Ramos (cell line): ENCODE results near the gene DPYSL5.
"Not testable (repeated sequence)": the region's sequence is repeated elsewhere in the genome, so short reads cannot be mapped to it uniquely, and the experiment has no call there.

Experiments used
- in situ Hi-C: fragments of 300-500 bp; cut with MboI; formaldehyde crosslinking; loops from one replicate; pipeline ENCODE4 v1.14.3; 2022; ENCODE audit warnings: low sequenced_read_pairs; ENCODE audit not compliant: unreplicated experiment

Gene DPYSL5

DNA sequence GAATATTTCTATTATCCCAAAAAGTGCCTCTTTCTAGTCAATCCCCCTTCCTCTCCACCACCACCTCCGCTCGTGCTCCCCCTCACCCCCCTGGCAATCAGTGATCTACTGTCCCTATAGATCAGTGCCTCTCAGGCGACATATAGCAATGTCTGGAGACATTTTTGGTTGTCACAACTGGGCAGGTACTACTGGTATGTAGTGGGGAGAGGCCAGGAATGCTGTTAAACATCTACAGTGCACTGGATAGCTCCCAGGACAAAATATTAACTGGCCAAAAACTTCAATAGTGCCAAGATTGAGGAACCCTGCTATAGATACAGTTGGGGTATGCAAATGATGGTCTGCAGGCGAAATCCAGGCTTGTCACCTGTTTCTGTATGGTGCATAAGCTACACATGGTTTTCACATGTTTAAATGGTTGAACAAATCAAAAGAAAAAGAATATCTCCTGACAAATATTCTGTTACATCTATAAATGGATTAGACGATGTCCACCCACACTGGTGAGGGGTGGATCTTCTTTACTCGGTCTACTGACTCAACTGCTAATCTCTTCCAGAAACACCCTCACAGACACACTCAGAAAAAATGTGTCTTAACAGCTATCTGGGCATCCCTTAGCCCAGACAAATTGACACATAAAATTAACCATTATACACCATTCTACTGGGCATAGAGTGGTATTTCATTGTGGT, 25.5 kb downstream of the DPYSL5 start:
- in situ Hi-C loops, result no loop called here

DNA sequence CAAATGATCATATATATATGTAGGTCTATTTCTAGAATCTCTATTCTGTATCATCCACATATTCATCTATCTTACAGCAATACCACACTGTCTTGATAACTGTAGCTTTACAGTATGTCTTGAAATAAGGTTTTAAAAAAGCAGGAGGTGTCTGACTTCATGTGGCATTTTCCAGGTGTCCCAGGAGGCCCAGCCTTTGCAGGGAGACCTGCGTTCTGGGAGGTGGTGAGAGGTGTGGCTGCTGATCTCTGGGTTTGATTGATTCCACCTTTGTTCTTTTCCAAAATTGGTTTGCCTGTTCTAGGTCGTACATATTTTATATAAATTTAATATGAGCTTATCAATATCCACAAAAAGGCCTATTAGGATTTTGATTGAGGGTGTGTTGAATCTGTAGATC, 26.6 kb downstream of the DPYSL5 start:
- in situ Hi-C loops, result no loop called here

DNA sequence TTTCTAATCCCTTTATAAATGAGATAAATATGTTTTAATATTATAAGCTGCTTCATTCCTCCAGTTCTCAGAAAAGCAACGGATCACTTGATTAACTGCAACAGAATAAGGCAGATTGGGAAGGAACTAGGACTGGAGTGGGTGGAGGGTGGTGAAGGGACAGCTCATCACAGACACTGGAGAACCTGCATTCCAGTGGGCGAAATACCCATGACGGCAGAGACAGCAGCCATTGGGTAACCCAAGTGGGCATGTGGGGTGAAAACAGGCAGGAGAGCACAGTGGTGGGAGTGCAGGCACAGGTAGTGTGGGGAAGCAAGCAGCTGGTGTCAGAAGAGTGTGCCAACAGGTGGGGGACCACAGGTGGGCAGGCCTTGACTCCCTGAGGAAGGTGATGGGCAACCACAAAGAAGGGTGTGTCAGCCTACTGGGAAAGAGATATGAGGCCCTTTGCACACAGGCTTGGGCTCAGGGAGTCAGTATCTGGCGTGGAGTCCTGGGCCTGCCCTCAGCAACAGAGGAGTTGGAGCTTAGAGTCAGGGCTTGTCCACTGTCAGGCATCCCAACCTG, 27.2 kb downstream of the DPYSL5 start:
- in situ Hi-C loops, result no loop called here

DNA sequence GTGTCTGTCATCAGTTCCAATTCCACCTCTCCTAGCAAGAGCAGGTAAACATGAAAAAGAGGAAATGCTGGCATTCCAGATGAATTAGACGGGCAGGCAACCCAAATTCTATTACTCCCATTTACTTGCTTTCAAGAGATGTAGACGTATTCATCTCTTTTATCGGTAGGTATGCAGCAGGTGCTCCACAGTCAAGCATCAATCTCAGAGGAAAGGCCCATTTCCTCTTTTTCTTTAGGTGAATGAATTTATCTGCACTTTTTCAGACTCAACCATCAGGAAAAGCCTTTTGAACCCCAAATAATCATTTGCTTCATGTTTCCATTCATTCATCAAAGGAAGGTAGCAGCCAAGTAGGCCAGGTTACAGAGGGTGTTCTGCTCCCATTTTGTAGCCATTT, 27.9 kb downstream of the DPYSL5 start:
- in situ Hi-C loops, result no loop called here

DNA sequence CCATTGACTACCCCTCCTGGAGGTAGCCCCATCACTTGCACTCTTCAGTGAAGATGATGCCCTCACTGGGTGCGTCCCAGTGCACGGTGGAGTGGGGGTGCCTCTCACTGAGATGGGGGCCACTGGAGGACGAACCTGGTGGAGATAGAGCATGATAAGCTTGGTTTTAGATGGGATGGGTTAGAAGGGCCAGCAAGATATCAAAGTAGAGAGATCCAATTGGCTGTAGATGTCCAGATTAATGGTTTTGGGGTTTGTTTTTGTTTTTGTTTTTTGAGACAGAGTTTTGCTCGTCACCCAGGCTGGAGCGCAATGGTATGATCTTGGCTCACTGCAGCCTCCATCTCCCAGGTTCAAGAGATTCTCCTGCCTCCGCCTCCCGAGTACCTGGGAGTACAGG, 28.3 kb downstream of the DPYSL5 start:
- in situ Hi-C loops, result no loop called here

DNA sequence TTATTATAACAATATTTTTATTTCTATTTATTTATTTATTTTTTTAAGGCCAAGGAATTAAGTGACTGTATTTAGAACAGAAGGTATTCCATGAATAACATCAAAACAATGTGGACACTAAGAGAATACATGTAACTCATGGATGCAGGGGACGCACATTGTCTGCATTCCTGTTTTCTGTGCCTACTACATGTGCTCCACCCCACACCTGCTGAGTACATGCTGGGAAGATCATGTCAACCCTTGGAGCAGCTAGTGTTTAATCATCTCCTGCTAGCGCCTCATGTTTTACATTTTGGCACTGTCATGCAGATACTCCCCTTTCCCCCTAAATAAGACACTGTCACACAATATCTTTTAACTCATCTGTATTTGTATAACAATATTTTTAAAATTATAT, 29.3 kb downstream of the DPYSL5 start:
- in situ Hi-C loops, result no loop called here

DNA sequence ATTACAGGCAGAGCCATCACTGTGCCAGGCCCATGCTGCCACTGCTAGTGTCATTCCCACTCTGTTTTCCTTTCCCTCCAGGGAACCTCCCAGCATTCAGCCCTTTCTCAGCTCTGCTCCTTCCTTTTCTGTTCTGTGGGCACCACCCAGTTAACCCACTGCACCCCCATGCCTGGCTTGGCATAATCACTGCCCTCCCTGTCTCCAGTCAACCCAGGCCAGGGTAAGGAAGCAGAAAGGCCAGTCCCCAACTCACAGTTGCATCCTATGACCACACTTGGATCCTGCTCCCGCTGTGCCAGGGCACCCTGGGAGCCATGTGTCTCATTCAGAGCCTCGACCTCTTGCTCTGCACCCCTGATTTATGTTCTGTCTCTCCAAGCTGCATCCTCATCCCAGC, 32.2 kb downstream of the DPYSL5 start:
- in situ Hi-C loops, result no loop called here

DNA sequence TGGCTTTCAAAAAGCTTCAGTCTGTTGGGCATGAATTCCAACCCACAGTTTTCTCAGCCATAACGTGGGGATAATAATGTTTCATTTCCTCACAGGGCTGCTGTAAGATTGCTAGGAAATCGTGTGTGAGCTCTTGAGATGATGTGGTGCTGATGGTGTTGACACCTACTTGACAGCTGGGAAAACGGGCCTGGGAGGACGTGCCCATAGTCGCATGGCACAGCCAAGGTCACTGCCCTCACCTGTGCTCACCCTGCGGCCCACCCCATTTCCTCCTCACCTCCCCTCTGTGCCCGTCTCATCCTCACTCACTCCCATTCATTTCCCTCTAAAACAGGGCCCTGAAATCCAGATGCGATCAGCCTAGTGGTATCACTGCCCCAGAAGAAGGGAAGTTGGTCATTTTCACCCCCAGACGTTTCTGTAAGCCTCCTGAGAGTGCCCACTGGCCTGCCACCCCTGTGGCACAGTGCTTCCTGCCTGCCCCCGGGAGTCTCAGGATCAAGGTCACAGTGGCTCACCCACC, 33.0 kb downstream of the DPYSL5 start:
- in situ Hi-C loops, result no loop called here

DNA sequence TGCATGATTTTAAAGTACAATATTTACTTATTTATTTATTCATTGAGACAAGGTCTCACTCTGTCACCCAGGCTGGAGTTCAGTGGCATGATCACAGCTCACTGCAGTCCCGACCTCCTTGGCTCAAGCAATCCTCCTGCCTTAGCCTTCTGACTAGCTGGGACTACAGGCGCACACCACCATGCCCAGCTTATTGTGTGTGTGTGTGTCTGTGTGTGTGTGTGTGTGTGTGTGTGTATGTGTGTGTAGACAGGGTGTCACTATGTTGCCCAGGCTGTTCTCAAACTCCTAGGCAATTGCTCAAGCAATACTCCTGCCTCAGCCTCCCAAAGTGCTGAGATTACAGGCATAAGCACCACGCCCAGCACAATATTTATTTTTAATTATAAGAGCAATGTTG, 34.3 kb downstream of the DPYSL5 start:
- in situ Hi-C loops, result not testable (repeated sequence)

DNA sequence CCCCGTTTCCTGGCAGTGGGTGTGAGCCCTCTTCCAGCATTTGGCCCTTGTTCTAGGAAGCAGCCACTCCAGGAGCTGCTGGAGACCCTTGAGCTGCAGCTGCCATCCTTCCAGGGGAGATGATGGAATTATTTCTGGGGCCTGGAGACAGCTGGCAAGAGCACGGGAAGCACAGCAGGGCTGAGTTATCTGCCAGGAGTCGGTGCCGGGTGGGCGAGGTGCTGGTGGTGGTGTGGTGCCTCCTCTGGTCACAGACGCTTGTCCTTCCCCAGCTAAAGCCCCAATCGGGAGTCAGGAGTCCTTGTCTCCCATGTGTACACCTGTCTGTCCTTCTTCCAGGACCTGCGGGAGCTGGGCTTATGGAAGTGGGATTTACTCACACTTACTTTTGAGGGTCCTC, 36.0 kb downstream of the DPYSL5 start:
- in situ Hi-C loops, result no loop called here

DNA sequence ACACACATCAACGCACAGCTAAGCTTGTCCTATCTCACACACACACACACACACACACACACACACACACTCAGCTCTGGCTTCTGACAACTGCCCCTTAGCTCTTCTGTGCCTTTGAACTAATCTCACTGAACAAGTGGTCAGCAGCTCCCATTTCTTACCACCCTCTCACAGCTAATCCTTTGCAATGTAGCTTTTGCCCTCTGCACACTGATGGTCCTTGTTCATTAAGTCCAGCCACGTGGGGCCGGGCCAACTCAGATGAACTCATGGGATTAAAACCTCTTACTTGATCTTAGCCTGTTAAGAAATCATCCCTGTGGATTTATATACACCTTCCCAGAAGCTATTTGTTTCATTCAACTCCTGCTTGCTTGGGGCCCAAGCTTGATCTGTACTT, 36.6 kb downstream of the DPYSL5 start:
- in situ Hi-C loops, result no loop called here

DNA sequence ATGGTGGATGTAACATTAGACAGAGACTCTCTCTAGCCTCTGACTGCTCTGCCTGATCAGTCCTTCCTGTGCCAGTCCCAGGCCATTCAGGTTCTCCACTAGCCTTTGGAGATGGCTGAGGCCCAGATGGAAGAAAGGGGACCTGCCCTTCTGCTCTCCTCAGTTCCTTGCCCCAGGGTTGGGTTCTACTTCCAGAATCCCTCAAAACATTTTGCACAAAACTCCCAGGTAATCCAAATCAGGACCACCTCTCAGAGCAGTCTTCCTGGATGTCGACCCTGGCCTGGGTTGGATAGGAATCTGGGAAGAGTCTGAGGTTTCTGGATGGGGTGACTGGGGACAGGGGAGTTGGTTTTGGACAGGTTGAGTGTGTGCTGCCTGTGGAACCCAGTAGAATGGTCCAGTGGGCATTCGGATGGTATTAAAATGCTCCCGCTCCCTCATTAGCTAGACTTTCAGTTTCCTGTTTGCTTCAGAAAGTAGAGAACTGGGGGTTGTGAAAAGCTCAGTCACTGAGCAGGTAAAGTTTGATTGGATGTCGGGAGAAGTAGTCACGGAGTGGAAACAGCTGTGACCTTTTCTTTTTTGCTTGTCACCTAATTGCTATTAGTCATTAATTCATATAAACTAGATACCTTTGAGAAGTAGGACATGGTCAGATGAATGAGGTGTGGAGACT, 37.9 kb downstream of the DPYSL5 start:
- in situ Hi-C loops, result no loop called here

DNA sequence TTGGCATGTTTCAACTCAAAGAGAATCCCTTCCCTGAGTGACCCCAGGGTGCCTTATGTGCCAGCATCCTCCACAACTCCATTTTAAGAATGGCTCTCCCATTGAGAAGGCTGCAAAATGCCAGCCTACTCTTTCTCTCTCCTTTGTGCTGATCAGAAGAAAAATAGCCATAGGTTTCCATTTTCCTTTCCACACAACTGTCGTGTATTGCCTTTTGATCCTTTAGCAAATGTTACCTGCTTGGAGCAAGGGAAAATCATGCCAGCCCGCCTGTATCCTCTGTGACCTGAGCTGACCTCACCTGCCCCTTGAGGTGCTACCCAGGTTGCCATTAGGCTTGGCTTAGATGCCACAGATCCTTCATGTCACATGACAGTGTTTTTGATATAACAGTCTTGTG, 38.8 kb downstream of the DPYSL5 start:
- in situ Hi-C loops, result no loop called here

DNA sequence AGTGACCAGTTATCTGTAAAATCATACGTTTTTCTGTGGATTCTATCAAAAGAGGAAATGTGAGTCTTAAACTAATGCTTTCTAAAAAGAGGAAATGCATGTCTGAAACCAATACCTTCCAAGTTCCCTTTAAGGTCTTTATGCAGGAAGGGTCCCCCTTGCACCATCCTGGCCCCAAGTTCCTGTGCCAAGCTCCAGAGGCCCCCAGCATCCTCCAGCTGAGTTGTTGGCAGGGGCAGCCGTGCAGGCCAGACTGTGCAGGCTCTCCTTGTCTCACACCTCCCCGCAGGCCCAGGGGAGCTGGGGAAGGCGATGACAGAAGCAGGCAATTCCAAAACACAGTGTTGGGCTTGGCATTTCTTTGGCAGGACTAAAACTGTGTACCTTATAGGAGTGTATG, 39.2 kb downstream of the DPYSL5 start:
- in situ Hi-C loops, result no loop called here

DNA sequence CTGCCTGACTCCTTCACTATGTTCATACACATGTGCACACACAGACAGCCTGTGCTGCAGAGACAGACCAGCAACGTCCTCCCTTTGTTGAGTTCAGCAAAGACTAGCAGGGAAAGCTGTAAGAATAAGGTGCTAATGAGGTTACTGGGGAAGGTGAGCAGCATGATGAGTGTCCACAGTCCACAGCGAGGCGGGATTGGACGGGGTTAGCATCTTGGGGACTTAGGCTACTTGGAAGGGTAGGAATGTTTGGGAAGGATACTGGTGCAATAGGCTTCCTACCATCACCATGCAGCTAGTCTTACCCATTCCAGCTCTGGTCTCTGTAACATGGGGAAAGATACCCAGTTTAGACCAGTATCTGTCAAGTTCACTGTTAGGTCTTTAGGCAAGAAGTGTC, 41.9 kb downstream of the DPYSL5 start:
- in situ Hi-C loops, result no loop called here

DNA sequence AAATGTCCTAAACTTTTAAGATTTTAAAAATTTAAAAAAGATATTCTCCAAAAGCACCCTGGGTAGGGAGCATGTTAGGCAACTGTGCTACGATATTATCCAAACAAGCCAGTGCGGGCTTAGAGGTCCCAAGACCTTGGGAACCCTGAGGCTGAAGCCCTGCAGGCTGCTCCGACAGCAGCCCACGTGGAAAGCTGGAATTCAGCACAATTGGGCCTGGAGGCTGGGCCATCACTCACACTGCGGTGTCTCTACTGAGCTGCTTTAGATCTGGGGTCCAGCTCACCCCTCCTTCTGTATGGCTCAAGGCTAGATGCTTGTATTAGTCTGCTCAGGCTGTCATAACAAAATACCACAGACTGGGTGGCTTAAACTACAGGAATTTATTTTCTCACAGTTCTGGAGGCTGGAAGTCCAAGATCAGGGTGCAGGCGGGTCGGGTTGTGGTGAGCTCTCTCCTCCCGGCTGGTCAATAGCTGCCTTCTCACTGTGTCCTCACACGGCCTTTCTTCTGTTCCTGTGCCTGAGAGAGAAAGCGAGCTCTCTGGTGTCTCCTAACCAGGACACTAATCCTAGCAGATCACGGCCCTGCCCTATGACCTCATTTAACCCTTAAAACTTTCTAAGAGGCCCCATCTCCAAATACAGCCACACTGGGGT, 42.5 kb downstream of the DPYSL5 start:
- in situ Hi-C loops, result no loop called here

DNA sequence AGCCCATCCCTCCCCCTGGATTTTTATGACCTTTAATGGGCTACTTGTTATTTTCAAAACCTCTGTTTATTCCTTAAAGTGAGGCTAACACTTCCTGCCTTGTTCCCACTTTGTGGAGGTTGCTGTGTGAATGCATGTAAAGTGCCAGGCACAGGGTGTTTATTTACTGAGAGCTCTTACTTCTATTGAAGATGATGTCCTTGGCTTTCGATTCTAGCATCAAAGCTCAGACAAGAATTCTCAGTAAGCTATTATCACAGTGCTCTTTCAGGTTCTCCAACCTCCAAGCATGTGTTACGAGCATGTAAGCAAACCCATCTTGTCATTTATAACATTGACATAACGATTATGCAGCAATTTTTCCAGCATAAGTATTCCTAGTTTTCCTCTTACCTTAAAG, 44.2 kb downstream of the DPYSL5 start:
- in situ Hi-C loops, result no loop called here

DNA sequence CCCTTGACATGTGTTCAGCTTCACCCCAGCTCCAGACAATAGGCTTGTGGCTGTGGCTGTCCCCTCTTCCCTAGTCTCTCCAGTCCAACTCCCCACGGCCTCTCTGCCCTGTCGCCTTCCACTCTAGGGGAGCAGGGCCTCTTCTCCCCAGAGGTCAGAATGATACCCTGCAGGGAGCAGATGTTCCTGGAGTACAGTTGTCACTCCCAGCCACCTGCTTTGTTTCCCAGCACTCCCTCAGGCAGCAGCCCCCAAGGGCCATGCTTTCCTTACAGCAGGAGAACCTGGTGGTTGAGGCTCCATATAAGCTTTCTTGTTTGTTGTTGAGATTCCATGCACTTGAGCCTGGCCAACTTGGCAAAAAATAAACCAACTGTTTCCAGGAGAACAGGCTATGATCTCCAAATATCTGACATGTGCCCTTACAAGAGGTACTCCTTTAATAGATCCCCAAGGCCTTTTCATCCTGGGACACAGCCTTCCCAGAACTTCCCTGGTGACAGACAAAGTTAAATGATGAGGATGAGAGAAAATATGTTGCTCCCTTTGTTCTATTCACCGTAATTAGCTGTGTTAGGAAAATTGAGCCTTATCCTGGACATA, 45.1 kb downstream of the DPYSL5 start:
- in situ Hi-C loops, result no loop called here

DNA sequence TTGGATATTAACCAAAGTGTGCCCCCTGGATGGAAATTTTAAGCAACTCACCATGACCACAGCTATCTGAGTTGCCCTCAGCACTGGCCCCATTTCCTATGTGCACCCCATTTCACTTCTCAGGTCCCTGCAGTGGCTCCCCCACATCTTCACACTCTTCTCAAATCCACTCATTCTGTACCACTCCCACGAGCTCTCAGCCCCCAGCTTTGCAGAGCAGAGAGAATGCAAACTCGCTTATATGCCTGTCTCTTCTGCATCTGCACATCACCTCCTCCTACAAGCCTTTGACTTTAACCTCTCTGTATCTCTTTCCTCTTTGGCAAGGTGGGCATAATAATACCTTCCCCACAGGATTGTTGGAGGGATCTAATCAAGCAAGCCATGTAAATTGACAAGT, 46.2 kb downstream of the DPYSL5 start:
- in situ Hi-C loops, result no loop called here

DNA sequence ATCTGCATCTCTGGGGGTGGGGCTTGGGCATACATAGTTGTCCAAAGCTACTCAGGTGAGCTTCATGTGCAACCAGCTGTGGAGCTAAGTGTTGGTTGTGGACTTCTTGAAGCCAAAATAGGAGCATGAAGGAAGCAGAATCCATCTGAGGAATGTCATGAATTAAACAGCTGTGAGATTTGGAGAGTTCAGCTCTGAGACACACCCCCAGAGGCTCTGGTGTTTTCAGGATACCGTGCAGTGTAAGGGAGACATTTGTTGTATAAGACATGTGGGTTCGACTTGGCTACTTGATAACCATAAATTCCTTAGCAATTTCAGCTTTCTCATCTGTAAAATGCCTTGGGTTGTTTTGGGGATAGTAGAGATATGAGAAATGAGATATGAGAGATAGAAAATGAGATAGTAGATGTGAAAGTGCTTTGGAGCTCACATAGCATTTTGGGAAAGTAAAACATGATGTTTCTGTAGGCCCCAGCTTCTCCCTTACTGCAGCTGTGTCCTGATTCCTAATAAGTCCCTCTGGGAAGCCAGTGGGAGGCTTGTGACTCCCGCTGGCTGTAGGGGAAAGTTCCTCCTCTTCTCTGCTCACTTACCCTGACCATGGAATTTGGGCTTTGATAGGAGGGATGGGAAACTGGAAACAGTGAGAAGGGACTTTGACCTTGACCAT, 50.0 kb downstream of the DPYSL5 start:
- in situ Hi-C loops, result no loop called here
